H9 (cell line): ENCODE results near the gene CELA2A. TPM values are rescaled to one million over a fixed set of nuclear protein-coding genes. Genes with fewer than 3 reads are reported as not detected.

Experiments
- DNase-seq: peaks from one replicate; pipeline ENCODE4 v3.0.0-alpha.2; 2017
- H2AFZ ChIP-seq: one replicate; pipeline ENCODE4 v1.6.1; 2013; ENCODE audit warnings: mild to moderate bottlenecking, low read length, control low read depth, moderate library complexity
- H2AK5ac ChIP-seq: 2 replicates; pipeline ENCODE4 v1.6.1; 2013; ENCODE audit warnings: low read length, control low read depth, mixed read lengths; ENCODE audit not compliant: insufficient read length
- H2BK120ac ChIP-seq: one replicate; pipeline ENCODE4 v1.6.1; 2013; ENCODE audit warnings: low read depth, mild to moderate bottlenecking, low read length, control low read depth, inconsistent platforms; ENCODE audit not compliant: poor library complexity, severe bottlenecking
- H2BK12ac ChIP-seq: 2 replicates; pipeline ENCODE4 v1.6.1; 2013; ENCODE audit warnings: low read length, control low read depth, mixed read lengths, low read depth; ENCODE audit not compliant: insufficient read length
- H2BK15ac ChIP-seq: 2 replicates; pipeline ENCODE4 v1.6.1; 2013; ENCODE audit warnings: low read depth, low read length, control low read depth
- H2BK20ac ChIP-seq: one replicate; pipeline ENCODE4 v1.6.1; 2013; ENCODE audit warnings: low read depth, mild to moderate bottlenecking, low read length, control low read depth, inconsistent platforms; ENCODE audit not compliant: poor library complexity, severe bottlenecking
- H2BK5ac ChIP-seq: 2 replicates; pipeline ENCODE4 v1.6.1; 2013; ENCODE audit warnings: low read length, control low read depth, mixed read lengths; ENCODE audit not compliant: insufficient read length
- H3K14ac ChIP-seq: 2 replicates; pipeline ENCODE4 v1.6.1; 2013; ENCODE audit warnings: low read length, control low read depth; ENCODE audit not compliant: insufficient read depth
- H3K18ac ChIP-seq: 2 replicates; pipeline ENCODE4 v1.6.1; 2013; ENCODE audit warnings: low read depth, mild to moderate bottlenecking, mixed read lengths, low read length, control low read depth; ENCODE audit not compliant: insufficient read length
- H3K23ac ChIP-seq: 2 replicates; pipeline ENCODE4 v1.6.1; 2013; ENCODE audit warnings: low read length, control low read depth, mixed read lengths, low read depth; ENCODE audit not compliant: insufficient read length
- H3K23me2 ChIP-seq: 2 replicates; pipeline ENCODE4 v1.6.1; 2013; ENCODE audit warnings: low read depth, mild to moderate bottlenecking, mixed read lengths, low read length, control low read depth; ENCODE audit not compliant: insufficient read length, poor library complexity, severe bottlenecking
- H3K27ac ChIP-seq: 2 replicates; pipeline ENCODE4 v1.5.1; 2013; ENCODE audit warnings: low read length, control low read depth, mixed read lengths, low read depth; ENCODE audit not compliant: insufficient read length
- H3K27me3 ChIP-seq: 2 replicates; pipeline ENCODE4 v1.6.1; 2013; ENCODE audit warnings: low read length, control low read depth, inconsistent platforms; ENCODE audit not compliant: insufficient read depth
- H3K4ac ChIP-seq: 2 replicates; pipeline ENCODE4 v1.6.1; 2013; ENCODE audit warnings: low read depth, mild to moderate bottlenecking, control low read depth, inconsistent platforms, low read length, moderate library complexity
- H3K4me1 ChIP-seq: 2 replicates; pipeline ENCODE4 v1.6.1; 2013; ENCODE audit warnings: low read length, control low read depth, inconsistent platforms; ENCODE audit not compliant: insufficient read depth
- H3K4me2 ChIP-seq: 2 replicates; pipeline ENCODE4 v1.6.1; 2013; ENCODE audit warnings: low read length, control low read depth, mixed read lengths; ENCODE audit not compliant: insufficient read length, insufficient read depth
- H3K56ac ChIP-seq: 2 replicates; pipeline ENCODE4 v1.6.1; 2013; ENCODE audit warnings: low read depth, mild to moderate bottlenecking, mixed read lengths, low read length, control low read depth; ENCODE audit not compliant: insufficient read length
- H3K79me1 ChIP-seq: 2 replicates; pipeline ENCODE4 v1.6.1; 2013; ENCODE audit warnings: low read depth, mild to moderate bottlenecking, moderate library complexity, low read length, control low read depth, inconsistent platforms; ENCODE audit not compliant: insufficient read depth, poor library complexity, severe bottlenecking
- H3K79me2 ChIP-seq: 2 replicates; pipeline ENCODE4 v1.6.1; 2013; ENCODE audit warnings: low read length, control low read depth, inconsistent platforms; ENCODE audit not compliant: insufficient read depth
- H3K9ac ChIP-seq: 2 replicates; pipeline ENCODE4 v1.6.1; 2013; ENCODE audit warnings: low read length, control low read depth, mixed read lengths; ENCODE audit not compliant: insufficient read length; ENCODE audit errors: extremely low read depth
- H3K9me3 ChIP-seq: one replicate; pipeline ENCODE4 v1.6.1; 2013; ENCODE audit warnings: low read depth, low read length, inconsistent platforms; ENCODE audit not compliant: control insufficient read depth
- H3T11ph ChIP-seq: one replicate; pipeline ENCODE4 v1.6.1; 2013; ENCODE audit warnings: mild to moderate bottlenecking, low read length, control low read depth, inconsistent platforms
- H4K20me1 ChIP-seq: one replicate; pipeline ENCODE4 v1.6.1; 2013; ENCODE audit not compliant: control insufficient read depth, insufficient read length, insufficient read depth
- H4K5ac ChIP-seq: 2 replicates; pipeline ENCODE4 v1.6.1; 2013; ENCODE audit warnings: low read depth, mild to moderate bottlenecking, mixed read lengths, low read length, control low read depth; ENCODE audit not compliant: insufficient read length
- H4K8ac ChIP-seq: replicated peaks from 2 replicates; pipeline ENCODE4 v1.6.1; 2013; ENCODE audit warnings: low read length, control low read depth, mixed read lengths, low read depth; ENCODE audit not compliant: insufficient read length
- H4K91ac ChIP-seq: 2 replicates; pipeline ENCODE4 v1.6.1; 2013; ENCODE audit warnings: low read depth, mild to moderate bottlenecking, moderate library complexity, mixed read lengths, low read length, control low read depth; ENCODE audit not compliant: insufficient read length
- H3K27ac Mint-ChIP-seq, 3 experiments: 2 replicates in 2 of 3; 3 replicates in 1 of 3; pipeline ENCODE4 v1.8.0; 2020 to 2021; ENCODE audit warnings: mixed read lengths in 3 of 3, mild to moderate bottlenecking in 1 of 3, moderate library complexity in 1 of 3
- H3K27me3 Mint-ChIP-seq: 2 replicates; pipeline ENCODE4 v1.8.0; 2021; ENCODE audit warnings: low read depth, mild to moderate bottlenecking, moderate library complexity, mixed read lengths
- H3K36me3 Mint-ChIP-seq, 3 experiments: 2 replicates in 2 of 3; 3 replicates in 1 of 3; pipeline ENCODE4 v1.8.0; 2020 to 2021; ENCODE audit warnings: low read depth in 3 of 3, mixed read lengths in 3 of 3; ENCODE audit not compliant: insufficient read depth in 1 of 3
- H3K4me1 Mint-ChIP-seq, 2 experiments: 2 replicates each; pipeline ENCODE4 v1.8.0; 2020; ENCODE audit warnings: mixed read lengths in 2 of 2
- H3K4me3 Mint-ChIP-seq, 2 experiments: 2 replicates in 1 of 2; 3 replicates in 1 of 2; pipeline ENCODE4 v1.8.0; 2020 to 2021; ENCODE audit warnings: mild to moderate bottlenecking in 2 of 2, mixed read lengths in 2 of 2, moderate library complexity in 1 of 2
- H3K9me3 Mint-ChIP-seq, 2 experiments: 2 replicates in 1 of 2; 3 replicates in 1 of 2; pipeline ENCODE4 v1.8.0; 2020; ENCODE audit warnings: mild to moderate bottlenecking in 2 of 2, mixed read lengths in 2 of 2, moderate library complexity in 1 of 2
- WGBS: extraction: QIAGEN DNeasy Blood & Tissue Kit; methylation state at CpG from one replicate; pipeline ENCODE4 v1.1.7; 2013; ENCODE audit warnings: missing lambda C conversion rate, low lambda C conversion rate, mixed read lengths; ENCODE audit not compliant: insufficient read length; ENCODE audit errors: extremely low coverage; 5-methylcytosine and 5-hydroxymethylcytosine counted together
- total RNA-seq: library from RNA; stranded (reverse); gene quantifications from 2 replicates; pipeline ENCODE4 v1.2.1, GENCODE V29; 2021
- TF ChIP-seq, protein P1 (sequence below): fragments of 200-600 bp; sonication (generic); conservative IDR thresholded peaks from 3 replicates; pipeline ENCODE4 v1.8.0; 2021; ENCODE audit warnings: antibody characterized with exemption, mild to moderate bottlenecking

CELA2A gene
- total RNA-seq, 1 experiment from 2014 or later, result not detected

DNA sequence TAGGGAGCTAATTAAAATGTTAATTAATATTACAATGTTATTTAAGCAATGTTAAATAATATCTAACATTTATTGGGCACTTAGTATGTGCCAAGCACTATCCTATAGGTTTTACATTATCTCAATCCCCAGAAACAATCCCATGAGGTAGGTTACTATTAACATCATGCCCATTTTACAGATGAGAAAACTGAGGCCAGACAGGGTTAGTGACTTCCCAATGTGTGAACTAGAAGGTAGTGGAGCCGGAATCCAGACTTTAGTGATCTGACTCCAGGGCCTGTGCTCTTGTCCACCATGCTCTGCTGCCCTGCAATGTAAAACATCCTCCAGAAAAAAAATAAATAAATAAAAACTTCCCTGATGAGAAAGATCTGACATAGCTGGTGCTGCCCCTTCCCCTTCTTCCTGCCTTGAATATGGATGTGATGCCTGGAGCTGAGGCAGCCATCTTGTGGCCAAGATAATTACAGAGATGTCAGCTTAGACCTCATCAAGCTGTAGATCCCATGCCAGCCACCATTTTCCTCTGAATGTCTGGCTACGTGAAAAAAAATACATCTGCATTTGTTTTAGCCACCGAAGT lies 7.6 kb upstream of the CELA2A start:
- no peaks in the 10 kb centered on the region for H3K79me2 ChIP-seq
- H2AK5ac ChIP-seq, result no peak overlapping the region
- no peak overlapping the region for H3K9ac ChIP-seq
- no peak overlapping the region for H4K5ac ChIP-seq
- Mint-ChIP-seq H3K27ac (0 out of 7 replicates have a peak overlapping the region, but pooled peaks of 1 of the 3 experiments have one; percentile 12), H3K4me3 (no peak overlapping the region), H3K36me3 (no peaks in the 10 kb centered on the region; a peak in 1 of 7 replicates), H3K9me3 (peaks cover 0 to 6% of the 10 kb centered on the region in 2 experiments; a peak in 2 of 5 replicates), H3K4me1 (no peaks in the 10 kb centered on the region), H3K27me3 (peaks cover 6% of the 10 kb centered on the region)
- H3K23me2 ChIP-seq, result no peaks in the 10 kb centered on the region
- no peaks in the 10 kb centered on the region for H3K4me1 ChIP-seq
- H3K4ac ChIP-seq, result no peak overlapping the region
- no peaks in the 10 kb centered on the region for H4K20me1 ChIP-seq
- no peaks in the 10 kb centered on the region for H3K79me1 ChIP-seq
- WGBS, result no CpG with 5 or more reads among the region's 3 CpGs
- H3K27me3 ChIP-seq, result no peaks in the 10 kb centered on the region
- no peak overlapping the region for H2BK15ac ChIP-seq
- DNase-seq, result no peak
- H3K23ac ChIP-seq, result no peak overlapping the region
- TF ChIP-seq, protein P1, sequence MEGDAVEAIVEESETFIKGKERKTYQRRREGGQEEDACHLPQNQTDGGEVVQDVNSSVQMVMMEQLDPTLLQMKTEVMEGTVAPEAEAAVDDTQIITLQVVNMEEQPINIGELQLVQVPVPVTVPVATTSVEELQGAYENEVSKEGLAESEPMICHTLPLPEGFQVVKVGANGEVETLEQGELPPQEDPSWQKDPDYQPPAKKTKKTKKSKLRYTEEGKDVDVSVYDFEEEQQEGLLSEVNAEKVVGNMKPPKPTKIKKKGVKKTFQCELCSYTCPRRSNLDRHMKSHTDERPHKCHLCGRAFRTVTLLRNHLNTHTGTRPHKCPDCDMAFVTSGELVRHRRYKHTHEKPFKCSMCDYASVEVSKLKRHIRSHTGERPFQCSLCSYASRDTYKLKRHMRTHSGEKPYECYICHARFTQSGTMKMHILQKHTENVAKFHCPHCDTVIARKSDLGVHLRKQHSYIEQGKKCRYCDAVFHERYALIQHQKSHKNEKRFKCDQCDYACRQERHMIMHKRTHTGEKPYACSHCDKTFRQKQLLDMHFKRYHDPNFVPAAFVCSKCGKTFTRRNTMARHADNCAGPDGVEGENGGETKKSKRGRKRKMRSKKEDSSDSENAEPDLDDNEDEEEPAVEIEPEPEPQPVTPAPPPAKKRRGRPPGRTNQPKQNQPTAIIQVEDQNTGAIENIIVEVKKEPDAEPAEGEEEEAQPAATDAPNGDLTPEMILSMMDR, result no peak
- no peak overlapping the region for H2BK120ac ChIP-seq
- H2BK12ac ChIP-seq, result no peak overlapping the region
- no peak overlapping the region for H2AFZ ChIP-seq
- no peaks in the 10 kb centered on the region for H3K9me3 ChIP-seq
- H3K14ac ChIP-seq, result no peak overlapping the region
- no peak overlapping the region for H2BK5ac ChIP-seq
- no peak overlapping the region for H3K18ac ChIP-seq
- no peak overlapping the region for H3K27ac ChIP-seq
- H3T11ph ChIP-seq, result no peak overlapping the region
- no peak overlapping the region for H3K4me2 ChIP-seq
- no peak overlapping the region for H4K91ac ChIP-seq
- no peak overlapping the region for H4K8ac ChIP-seq
- no peak overlapping the region for H2BK20ac ChIP-seq
- H3K56ac ChIP-seq, result no peak overlapping the region
